GM21423 (cell line): ENCODE measurements around the gene GSTK1.
"Not testable (repeated sequence)": the region's sequence is repeated elsewhere in the genome, so short reads cannot be mapped to it uniquely, and the experiment has no call there.

Experiments used
- ATAC-seq: cut with Tn5 transposase; IDR thresholded peaks from one replicate; pipeline ENCODE4 v1.9.1; 2021; ENCODE audit warnings: mild to moderate bottlenecking, moderate library complexity; ENCODE audit not compliant: unreplicated experiment

Gene GSTK1

DNA sequence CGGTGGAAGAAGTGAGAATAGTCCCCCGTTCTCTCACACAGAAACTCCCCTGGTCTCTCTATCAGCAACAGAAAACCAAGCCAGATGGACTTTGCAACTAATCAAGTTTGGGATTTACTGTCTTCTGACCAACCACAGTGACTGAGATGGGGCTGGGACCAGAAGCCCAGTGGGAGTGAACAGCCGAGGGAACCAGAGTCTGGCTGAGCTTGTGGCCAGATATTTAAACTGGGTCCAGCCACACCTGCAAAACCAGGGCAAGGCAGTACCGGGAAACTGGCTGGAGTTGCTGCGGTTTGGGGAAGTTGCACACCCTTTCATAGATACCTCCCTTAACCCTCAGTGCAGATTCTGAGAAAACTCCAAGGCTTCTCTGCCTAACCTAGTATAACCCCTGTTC lies 6.0 kb downstream of the GSTK1 start:
- ATAC-seq, result no peak

DNA sequence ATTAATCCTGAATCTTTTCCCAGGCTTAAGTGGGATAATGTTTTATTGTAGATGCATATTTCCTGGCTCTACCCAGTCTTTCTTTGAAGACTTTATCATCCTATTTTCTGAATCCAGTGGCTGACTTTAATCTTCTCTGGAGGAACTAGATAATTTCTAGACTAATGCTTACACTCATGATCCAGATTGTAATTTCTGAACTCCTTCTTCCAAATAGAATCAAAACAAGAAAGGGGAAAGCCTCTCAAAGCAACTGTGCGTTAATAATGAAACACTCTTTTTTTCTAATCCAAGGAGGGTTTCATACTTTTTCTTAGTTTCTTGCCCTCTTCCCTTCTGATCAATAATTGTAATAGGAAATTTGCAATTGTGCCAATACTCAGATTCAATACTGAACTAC lies 8.0 kb downstream of the GSTK1 start:
- ATAC-seq, result no peak

GRCh38 chr7:143272871-143273270 lies 9.6 kb downstream of the GSTK1 start:
- no peak for ATAC-seq

DNA sequence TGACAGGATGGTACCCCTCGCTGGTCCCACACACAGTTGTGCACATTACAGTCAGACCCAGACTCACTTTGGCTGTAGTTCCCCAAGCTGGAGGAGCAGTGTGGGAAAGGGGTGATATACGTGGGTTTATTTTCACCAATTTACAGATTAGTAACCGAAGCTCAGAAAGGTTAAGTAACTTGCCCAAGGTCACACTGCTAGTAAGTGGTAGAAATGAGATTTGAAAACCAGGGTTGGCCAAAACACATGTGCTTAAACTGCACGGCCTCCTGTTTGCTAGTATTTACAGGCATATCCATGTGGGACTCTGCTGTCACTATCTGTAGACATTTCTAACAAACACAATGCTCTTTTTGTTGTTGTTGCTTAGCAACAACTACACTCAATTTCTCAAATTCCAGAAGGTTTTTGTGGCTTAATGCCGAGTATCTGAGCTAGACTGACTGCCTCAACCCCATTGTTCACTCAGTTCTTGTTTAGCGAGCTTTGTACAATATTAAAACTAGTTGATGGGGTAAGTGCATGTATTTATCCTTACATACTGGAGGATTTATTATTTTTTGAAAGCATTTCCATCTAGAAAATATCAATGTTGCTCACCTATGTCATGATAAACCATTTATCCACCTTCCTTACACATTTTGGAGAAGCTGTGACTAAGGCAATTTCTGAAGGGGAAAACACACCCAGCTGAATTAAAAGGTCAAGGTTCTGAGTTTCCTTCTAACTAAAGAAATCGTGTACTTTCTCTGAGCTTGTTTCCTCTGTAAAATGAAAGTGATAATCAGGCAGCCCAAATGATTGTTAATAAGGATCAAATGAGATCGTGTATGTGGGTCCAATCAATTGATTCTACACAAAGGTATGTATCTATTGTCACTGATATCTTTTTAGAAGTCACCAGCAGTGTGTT lies 16.2 kb downstream of the GSTK1 start:
- ATAC-seq, result no peak

DNA sequence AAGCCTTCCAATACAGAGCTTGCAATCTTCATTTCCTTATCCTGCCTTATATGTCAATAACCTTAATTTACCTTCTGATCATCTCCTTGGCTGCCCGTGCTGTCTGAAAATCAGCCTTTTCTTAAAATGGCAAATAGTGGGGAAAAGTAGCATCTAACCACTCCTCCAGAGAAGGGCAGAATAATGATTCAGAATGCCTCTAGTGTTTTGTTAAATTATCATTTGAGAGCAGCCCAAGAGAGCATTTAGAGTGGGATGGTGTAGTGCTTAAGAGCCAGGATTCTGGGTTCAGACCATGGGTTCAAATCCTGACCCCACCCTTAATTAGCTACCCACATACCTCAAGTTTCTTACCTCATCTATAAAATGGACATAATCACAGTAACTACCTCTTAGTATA lies 16.9 kb downstream of the GSTK1 start:
- no peak for ATAC-seq

GRCh38 chr7:143280566-143280965 lies 17.3 kb downstream of the GSTK1 start:
- no peak for ATAC-seq

DNA sequence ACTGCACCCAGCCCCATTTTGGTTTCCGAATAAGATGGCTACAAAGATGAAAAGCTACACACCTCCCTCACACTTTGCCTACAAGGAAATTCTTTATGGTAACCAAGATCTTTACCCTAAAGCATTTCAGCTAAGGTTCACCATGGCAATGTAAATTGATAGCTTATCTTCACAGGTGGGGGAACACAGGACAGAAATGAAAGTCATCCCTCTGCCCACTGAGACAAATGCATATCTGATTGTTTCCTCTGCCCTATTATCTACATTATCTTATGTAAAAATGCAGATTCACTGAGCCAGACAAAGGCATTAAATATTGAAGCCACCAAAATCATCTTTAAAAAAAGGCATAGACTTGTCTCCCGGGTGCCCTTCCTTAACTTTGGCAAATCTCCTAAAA lies 18.3 kb downstream of the GSTK1 start:
- no peak for ATAC-seq

- ATAC-seq, result no peak
Measured at GRCh38 chr7:143282124-143282523, 18.9 kb downstream of the GSTK1 start.

DNA sequence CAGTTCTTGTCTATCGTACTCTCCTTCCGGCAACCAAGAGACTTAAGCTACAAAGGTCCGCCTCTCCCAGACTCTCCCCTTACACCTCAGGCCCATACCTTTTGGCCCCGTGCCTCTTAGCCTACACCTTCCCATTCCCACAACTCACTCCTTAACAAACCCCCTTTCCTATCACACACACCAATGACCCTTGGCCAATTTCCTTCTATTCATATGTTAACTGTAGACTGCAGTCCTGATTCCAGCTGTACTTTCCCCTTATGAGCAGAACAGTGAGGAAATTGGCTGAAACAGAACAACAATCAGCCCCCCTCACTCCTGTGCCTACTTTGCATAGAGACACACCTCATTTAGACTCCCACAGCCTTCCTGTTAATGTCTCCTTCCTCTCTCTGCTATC lies 20.1 kb downstream of the GSTK1 start:
- ATAC-seq, result no peak

DNA sequence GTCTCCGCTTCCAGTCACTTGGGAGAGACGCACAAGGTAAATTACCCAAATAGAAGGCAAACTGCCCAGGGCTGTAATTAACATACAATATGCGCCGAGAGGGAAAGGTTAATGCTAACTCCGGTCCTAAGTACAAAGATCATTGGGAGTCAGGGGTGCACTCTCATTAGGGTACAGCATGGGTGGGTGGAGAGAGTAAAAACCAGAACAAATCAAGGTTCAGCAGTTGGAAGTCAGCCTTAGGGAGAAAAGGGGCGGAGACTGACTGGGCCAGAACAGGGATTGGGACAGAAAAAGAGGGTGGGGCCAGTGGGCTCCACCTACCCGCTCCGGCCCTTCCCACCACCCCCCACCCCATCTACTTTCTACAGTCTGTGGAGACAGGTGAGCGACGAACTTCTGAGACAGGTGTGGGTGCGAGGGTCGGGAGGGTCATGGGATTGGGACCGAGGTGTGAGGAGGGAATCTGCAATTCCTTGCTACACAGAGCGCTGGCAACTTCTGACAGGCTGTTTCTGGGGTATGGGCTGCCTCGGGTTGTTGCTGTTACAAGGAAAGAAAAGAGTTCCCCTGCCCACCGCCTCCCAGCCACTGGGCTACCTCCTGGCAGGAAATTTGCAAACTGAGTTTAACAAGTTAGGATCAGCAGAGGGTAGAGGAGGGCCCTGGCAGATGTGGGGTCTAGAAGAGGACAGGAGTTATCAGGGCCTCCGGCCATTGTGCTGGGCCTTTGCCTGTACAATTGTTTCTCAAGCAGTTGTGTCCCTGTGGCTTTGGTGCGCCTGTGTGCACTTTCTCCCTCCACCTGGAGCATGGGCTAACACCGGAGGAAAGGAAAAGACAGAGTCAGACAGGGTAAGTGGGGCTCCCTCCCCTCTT lies 21.6 kb downstream of the GSTK1 start, which contains the start of gene TMEM139:
TSS of gene TMEM139 (plus strand) at position 368 of the 879 bp plus-strand sequence. CDS start 1,000 bp downstream, outside the sequence.
- ATAC-seq, result no peak

DNA sequence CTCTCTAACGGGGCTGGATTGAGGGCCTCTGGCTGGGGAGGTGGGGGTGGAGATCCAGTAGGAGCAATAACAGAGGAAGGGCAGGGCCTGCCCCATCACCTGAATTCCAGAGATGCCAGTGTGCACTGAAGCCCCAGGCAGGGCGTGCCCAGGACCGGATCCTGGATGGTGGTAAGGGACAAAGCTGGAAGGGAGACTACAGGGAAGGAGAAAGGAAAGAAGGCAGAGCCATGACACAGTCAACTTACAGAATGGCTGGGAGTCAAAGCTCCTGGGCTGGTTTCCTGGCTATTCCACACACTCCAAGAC lies 22.2 kb downstream of the GSTK1 start:
- ATAC-seq, result no peak

GRCh38 chr7:143285806-143286521 lies 22.7 kb downstream of the GSTK1 start:
- ATAC-seq, result no peak

DNA sequence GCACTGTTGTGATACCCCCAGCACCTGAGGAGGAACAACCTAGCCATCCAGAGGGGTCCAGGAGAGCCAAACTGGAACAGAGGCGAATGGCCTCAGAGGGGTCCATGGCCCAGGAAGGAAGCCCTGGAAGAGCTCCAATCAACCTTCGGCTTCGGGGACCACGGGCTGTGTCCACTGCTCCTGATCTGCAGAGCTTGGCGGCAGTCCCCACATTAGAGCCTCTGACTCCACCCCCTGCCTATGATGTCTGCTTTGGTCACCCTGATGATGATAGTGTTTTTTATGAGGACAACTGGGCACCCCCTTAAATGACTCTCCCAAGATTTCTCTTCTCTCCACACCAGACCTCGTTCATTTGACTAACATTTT lies 23.3 kb downstream of the GSTK1 start:
- no peak for ATAC-seq

DNA sequence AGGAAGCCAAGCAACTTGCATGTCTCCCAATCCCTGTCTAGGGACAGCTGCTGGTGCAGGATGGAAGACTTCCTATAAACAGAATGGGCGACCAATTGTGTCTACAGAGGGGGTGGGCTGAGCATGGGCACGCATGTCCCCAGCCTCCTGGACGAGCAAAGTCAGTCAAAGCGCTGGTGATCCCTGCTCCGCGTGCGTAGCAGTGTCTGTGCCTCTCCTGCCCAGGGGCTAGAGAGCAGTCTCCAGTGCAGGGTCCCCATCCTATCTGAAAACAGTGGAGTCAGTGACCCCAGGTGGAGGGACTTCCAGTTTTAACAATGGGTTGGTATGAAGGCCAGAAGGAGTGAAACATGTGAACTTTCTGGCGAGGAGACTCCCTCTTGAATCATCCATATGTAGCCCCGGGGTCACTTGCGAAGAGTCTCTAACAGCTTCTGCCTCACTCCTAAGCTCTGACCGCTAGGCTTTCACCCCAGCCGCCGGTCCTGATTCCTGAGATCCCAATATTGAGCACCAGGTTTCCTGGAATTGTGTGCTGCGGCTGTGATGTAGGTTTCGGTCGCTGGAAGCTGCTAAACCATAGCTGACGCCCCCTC lies 24.2 kb downstream of the GSTK1 start:
- no peak for ATAC-seq

- peak; percentile 92 for ATAC-seq
Measured at GRCh38 chr7:143287935-143288826, 24.9 kb downstream of the GSTK1 start, which contains the start of gene CASP2. Gene CASP2, plus strand, starts transcription at chr7:143288351. Its CDS starts 105 bp downstream, at chr7:143288456.

DNA sequence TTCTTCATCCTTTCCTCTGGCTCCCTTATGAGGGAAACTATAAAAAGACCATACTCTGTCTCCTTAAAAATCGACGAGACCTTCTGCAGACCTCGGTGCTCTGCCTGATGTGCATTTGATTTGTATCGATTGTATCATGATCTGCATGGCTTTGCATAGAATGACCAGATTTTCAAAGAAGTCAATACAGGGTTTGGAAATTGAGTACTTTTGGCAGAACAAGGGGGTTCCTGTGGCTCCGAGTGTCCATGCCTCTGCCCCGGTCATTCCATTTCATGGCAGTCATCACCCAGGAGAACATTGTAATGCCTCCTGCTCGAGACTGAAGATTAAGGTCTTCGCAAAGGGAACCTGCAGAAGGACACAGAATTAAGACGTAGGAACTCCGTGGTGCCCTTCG lies 25.6 kb downstream of the GSTK1 start:
- no peak for ATAC-seq

GRCh38 chr7:143289421-143289820 lies 26.2 kb downstream of the GSTK1 start:
- ATAC-seq, result no peak

DNA sequence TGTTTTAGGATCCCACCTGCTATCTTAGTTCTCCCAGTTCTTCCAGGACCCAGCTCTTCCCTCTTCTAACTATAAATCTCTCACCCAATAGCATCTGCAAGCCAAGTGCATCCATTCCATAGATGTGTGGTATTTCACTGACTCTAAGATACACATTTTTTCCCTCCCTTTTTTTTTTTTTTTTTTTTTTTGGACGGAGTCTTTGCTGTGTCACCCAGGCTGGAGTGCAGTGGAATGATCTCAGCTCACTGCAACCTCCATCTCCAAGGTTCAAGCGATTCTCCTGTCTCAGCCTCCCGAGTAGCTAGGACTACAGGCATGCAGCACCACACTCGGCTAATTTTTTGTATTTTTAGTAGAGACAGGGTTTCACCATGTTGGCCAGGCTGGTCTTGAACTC lies 26.6 kb downstream of the GSTK1 start:
- not testable (repeated sequence) for ATAC-seq

- ATAC-seq, result no peak
Measured at GRCh38 chr7:143290293-143290692, 27.1 kb downstream of the GSTK1 start.

DNA sequence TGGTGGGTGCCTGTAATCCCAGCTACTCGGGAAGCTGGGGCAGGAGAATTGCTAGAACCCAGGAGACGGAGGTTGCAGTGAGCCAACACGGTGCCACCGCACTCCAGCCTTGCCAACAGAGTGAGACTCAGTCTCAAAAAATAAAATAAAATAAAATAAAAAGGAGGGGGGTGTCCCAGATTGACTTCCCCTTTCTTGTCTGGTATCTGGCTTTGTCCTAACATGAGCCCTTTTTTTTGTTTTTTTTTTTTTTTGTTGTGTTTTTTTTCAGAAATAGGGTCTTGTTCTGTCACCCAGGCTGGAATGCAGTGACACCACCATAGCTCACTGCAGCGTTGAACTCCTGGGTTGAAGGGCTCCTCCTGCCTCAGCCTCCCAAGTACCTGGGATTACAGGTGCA lies 29.6 kb downstream of the GSTK1 start:
- no peak for ATAC-seq
